Glutamatergic neuron (in vitro differentiated cells): ENCODE results near the gene POLR2I. TPM values are rescaled to one million over a fixed set of nuclear protein-coding genes. Genes with fewer than 3 reads are reported as not detected.

Experiments used
- DNase-seq: peaks from one replicate; pipeline ENCODE4 v3.0.0; 2022
- H3K27ac Mint-ChIP-seq: one replicate; pipeline ENCODE4 v1.8.0; 2020; ENCODE audit warnings: mild to moderate bottlenecking, mixed read lengths, inconsistent platforms; ENCODE audit not compliant: unreplicated experiment
- H3K27me3 Mint-ChIP-seq: one replicate; pipeline ENCODE4 v1.8.0; 2020; ENCODE audit warnings: mild to moderate bottlenecking, moderate library complexity, mixed read lengths, inconsistent platforms; ENCODE audit not compliant: unreplicated experiment
- H3K36me3 Mint-ChIP-seq: one replicate; pipeline ENCODE4 v1.8.0; 2020; ENCODE audit warnings: mild to moderate bottlenecking, mixed read lengths, inconsistent platforms; ENCODE audit not compliant: unreplicated experiment
- H3K4me1 Mint-ChIP-seq: one replicate; pipeline ENCODE4 v1.8.0; 2020; ENCODE audit warnings: mild to moderate bottlenecking, low read depth, mixed read lengths, inconsistent platforms; ENCODE audit not compliant: unreplicated experiment
- H3K4me3 Mint-ChIP-seq: one replicate; pipeline ENCODE4 v1.8.0; 2020; ENCODE audit warnings: mild to moderate bottlenecking, mixed read lengths, inconsistent platforms; ENCODE audit not compliant: unreplicated experiment
- H3K9me3 Mint-ChIP-seq: one replicate; pipeline ENCODE4 v1.8.0; 2020; ENCODE audit warnings: mild to moderate bottlenecking, moderate library complexity, mixed read lengths, inconsistent platforms; ENCODE audit not compliant: unreplicated experiment
- total RNA-seq: library from RNA; stranded (reverse); fragmentation: NEBNext Ultra II Directional; extraction: Animal tissue kit (Norgen Biotek cat#: 25700); gene quantifications from one replicate; pipeline ENCODE4 v1.2.1, GENCODE V29; 2021; ENCODE audit not compliant: unreplicated experiment
- TF ChIP-seq, protein P1 (sequence below): fragments of 200-600 bp; sonication (generic); IDR thresholded peaks from one replicate; pipeline ENCODE4 v1.5.0; 2021; ENCODE audit not compliant: partially characterized antibody, unreplicated experiment

Gene POLR2I
- total RNA-seq, 1 donor from 2014 or later = 79.2 TPM

DNA sequence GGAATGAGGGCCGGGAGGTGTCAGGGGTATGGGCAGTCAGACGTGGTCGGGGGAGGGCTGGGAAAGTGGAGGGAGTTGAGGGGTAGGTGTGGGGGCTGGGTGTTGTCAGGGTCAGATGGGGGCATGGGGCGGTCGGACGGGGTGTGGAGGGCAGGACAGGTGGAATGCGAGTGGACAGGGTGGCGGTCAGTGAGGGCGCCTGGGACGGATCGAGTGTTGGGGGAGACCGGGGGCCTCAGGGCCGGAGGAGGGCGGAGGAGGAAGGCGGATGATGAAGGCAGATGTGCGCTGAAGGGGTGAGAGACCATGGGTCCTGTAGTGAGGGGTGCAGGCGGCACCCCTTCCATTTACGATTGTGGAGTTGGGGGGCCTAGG, 6.3 kb upstream of the POLR2I start:
- Mint-ChIP-seq H3K36me3 (peaks cover 5% of the 10 kb centered on the region), H3K9me3 (peaks cover 15% of the 10 kb centered on the region)
- TF ChIP-seq, protein P1, sequence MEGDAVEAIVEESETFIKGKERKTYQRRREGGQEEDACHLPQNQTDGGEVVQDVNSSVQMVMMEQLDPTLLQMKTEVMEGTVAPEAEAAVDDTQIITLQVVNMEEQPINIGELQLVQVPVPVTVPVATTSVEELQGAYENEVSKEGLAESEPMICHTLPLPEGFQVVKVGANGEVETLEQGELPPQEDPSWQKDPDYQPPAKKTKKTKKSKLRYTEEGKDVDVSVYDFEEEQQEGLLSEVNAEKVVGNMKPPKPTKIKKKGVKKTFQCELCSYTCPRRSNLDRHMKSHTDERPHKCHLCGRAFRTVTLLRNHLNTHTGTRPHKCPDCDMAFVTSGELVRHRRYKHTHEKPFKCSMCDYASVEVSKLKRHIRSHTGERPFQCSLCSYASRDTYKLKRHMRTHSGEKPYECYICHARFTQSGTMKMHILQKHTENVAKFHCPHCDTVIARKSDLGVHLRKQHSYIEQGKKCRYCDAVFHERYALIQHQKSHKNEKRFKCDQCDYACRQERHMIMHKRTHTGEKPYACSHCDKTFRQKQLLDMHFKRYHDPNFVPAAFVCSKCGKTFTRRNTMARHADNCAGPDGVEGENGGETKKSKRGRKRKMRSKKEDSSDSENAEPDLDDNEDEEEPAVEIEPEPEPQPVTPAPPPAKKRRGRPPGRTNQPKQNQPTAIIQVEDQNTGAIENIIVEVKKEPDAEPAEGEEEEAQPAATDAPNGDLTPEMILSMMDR = no peak

DNA sequence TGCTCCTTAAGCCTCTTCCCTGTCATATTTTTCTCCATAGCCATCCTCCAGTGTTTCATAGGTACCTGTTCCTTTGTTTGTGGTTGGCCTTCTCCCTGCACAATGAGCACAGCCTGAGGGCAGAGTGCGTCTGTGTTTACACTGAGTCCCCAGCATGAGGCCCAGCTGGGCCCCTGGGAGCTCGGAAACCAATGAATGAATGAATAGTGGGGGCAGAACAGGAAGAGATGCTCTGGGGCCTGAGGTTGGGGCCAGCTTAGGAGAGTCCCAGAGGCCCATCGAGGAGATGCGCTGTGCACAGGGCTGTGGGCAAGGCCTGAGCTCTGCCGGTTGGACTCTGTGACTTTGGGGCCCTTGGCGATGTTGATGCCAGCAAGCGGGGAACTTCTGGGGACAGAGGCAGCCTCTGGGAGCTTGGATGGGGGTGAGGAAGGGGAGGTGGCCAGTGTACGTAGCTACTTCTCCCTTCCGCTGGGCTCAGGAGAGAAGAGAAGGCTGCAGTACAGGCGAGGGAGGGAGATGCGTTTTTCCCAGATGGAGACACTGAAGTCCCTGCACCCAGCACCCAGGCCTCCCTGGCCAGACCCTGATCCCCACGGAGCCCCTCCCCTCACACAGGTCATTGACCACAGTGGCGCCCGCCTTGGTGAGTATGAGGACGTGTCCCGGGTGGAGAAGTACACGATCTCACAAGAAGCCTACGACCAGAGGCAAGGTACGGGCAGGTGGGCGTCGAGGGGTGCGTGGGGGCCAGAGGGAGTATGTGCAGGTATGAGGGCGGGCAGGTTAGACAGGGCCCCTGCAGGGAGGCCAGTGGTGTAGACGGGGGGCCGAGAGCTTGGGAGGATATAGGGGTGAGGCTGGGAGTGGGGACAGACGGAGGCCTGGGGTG, 5.7 kb upstream of the POLR2I start:
- Mint-ChIP-seq H3K9me3 (peaks cover 15% of the 10 kb centered on the region), H3K4me3 (peak overlapping the region; percentile 63), H3K4me1 (peaks cover 11% of the 10 kb centered on the region), H3K36me3 (peaks cover 5% of the 10 kb centered on the region), H3K27me3 (peaks cover 7% of the 10 kb centered on the region), H3K27ac (peak overlapping the region; percentile 83)
- TF ChIP-seq, protein P1 = no peak
- DNase-seq = no peak

More for the DNA sequence above, 6.3 kb upstream of the POLR2I start:
- peaks cover 11% of the 10 kb centered on the region for H3K4me1 Mint-ChIP-seq
- H3K4me3 Mint-ChIP-seq = no peak overlapping the region
- H3K27ac Mint-ChIP-seq = no peak overlapping the region
- no peak for DNase-seq
- peaks cover 7% of the 10 kb centered on the region for H3K27me3 Mint-ChIP-seq

DNA sequence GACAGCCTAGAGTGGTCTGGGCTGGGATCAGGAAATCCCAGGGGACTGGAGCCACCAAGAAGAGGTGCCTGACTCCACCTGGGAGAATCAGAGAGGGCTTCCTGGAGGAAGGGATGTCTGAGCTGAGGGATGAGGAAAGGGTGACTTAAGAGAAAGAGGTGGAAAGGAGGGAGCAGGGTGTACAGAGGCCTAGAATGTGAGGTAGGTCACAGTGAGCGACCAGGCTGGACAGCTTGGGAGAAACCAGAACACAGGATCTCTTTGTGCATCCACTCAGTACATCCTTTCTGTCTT, 1.6 kb upstream of the POLR2I start:
- Mint-ChIP-seq H3K9me3 (peaks cover 26% of the 10 kb centered on the region), H3K27ac (peak overlapping the region; percentile 72), H3K36me3 (peaks cover 5% of the 10 kb centered on the region), H3K4me1 (peaks cover 24% of the 10 kb centered on the region), H3K4me3 (peak overlapping the region; percentile 98), H3K27me3 (peaks cover 21% of the 10 kb centered on the region)
- TF ChIP-seq, protein P1 = no peak
- DNase-seq = no peak

DNA sequence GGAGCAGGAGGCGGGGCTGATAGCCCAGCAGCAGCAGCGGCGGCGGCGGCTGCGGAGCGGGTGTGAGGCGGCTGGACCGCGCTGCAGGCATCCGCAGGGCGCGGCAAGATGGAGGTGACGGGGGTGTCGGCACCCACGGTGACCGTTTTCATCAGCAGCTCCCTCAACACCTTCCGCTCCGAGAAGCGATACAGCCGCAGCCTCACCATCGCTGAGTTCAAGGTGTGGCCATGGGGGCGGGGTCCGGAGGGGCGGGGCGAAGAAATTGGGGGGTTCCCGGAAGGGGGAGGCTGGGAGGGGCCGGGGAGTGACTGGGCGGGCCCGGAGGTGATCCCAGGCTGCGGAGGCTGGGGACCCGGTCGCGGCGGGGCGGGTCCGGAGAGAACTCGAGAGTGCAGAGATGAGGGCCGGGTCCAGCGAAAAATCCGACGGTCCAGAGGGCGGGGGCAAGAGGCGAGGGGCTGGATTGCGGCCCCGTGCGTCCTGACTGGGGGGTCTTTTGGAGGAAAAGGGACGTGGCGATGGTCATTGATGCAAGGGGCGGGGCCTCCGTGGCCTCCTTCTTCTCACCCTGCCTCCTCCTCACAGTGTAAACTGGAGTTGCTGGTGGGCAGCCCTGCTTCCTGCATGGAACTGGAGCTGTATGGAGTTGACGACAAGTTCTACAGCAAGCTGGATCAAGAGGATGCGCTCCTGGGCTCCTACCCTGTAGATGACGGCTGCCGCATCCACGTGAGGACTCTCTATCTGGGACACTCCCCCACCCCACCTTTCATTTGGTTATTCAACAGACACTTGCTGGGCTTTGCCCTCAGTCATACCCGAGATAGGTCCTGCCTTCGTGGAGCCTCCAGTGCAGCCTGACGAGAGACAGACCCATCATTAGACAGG, 1.0 kb upstream of the POLR2I start, which contains the start of gene TBCB:
Gene TBCB (plus strand): TSS at position 16 of the 891 bp plus-strand sequence. CDS start 93 bp downstream, at position 109.
- peaks cover 5% of the 10 kb centered on the region for H3K36me3 Mint-ChIP-seq
- peaks cover 21% of the 10 kb centered on the region for H3K27me3 Mint-ChIP-seq
- H3K4me3 Mint-ChIP-seq = peak within 1 kb of the TSS; percentile 98
- peaks cover 26% of the 10 kb centered on the region for H3K9me3 Mint-ChIP-seq
- H3K4me1 Mint-ChIP-seq = peaks cover 26% of the 10 kb centered on the region
- peak within 1 kb of the TSS; percentile 92 for H3K27ac Mint-ChIP-seq
- TF ChIP-seq, protein P1 = no peak
- peak; percentile 78 for DNase-seq
